H4 (cell line): Measurements from ENCODE around the gene ISG20. TPM values are rescaled to one million over a fixed set of nuclear protein-coding genes. Genes with fewer than 3 reads are reported as not detected.
"Not testable (repeated sequence)": the region's sequence is repeated elsewhere in the genome, so short reads cannot be mapped to it uniquely, and the experiment has no call there.

Experiments used
- DNase-seq: peaks from one replicate; pipeline ENCODE4 v3.0.0-alpha.2; 2015; ENCODE audit warnings: low spot score
- total RNA-seq: library from RNA; depleted of rRNA; stranded (reverse); fragments of >200 nt; shearing (Covaris generic); gene quantifications from 2 replicates; pipeline ENCODE4 v1.2.3, GENCODE V29; 2014

ISG20 gene
- total RNA-seq, 1 experiment from 2014 or later: 20.9 TPM

DNA sequence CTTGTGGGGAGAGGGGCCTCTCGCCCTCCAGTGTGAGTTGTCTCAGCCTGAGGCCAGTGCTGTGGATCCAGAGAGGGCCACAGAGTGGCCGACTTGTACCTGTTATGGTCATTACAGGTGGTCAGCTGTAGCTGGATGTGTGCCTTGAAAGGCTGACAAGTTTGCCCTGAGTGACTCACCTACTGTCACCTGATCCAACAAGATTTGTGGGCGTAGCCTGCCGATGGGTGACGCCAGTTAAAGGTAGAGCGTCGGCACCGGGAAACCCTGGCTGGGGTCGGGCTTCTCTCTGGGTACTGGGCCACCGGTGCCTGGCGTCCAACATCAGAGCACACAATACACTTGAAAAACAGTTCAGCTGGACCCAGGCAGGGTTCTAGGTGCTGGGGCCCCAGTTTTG is 2.8 kb upstream of the ISG20 start:
- DNase-seq: no peak

GRCh38 chr15:88636654-88637053 is 2.2 kb upstream of the ISG20 start:
- no peak for DNase-seq

GRCh38 chr15:88637436-88637835 is 1.4 kb upstream of the ISG20 start:
- DNase-seq: no peak

DNA sequence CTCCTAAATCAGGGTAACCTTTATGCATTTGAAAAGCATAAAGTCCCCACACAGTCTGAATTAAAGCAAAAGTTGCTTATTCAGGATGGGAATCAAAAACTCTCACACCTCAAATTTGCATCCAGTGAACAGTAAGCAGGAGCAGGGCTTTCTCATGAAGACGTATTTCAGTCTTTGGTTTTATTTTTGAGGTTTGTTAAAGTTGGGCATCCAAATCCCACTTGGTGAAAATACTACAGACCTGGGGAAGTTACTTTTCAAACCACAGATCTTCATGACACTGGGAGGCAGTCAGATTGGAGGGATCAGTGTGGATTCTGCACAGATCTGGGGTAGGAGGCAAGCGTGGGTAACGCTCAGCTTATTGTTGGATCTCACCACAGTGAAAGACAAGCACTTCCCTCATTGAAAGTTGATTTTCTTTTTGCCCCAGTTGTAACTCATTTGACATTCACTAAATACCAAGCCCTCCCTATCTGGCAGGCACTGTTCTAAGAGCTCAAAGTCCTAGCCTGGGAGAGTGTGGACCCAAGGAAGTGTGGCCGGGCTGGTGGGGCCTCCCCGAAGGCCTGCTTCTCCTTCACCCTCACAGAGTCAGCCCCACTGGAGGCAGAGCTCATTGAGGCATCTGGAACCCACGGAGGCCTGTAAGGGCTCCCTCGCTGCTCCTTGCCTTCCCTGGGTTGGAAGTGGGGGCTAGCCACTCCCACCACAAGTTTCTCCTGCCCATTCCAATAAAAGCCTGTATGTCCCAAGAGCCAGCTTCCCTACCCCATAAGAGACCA is 783 bp upstream of the ISG20 start:
- DNase-seq: no peak

DNA sequence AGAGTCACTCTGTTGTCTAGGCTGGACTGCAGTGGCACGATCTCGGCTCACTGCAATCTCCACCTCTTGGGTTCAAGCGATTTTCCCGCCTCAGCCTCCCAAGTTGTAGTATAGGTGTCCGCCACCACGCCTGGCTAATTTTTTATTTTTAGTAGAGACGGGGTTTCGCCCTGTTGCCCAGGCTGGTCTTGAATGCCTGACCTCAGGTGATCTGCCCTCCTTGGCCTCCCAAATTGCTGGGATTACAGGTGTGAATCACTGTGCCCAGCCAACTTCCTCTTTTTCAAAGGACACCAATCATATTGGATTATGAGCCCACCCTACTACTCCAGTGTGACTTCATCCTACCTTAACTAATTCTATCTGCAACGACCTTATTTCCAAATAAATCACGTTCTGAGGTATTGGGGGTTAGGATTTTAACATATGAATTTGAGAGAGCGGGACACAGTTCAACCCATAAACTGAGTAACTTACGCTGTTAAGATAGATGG is 3.2 kb downstream of the ISG20 start:
- DNase-seq: no peak

GRCh38 chr15:88642514-88642913 is 3.7 kb downstream of the ISG20 start:
- not testable (repeated sequence) for DNase-seq

GRCh38 chr15:88644741-88645140 is 5.9 kb downstream of the ISG20 start:
- DNase-seq: no peak

GRCh38 chr15:88645171-88646087 is 6.6 kb downstream of the ISG20 start:
- no peak for DNase-seq

DNA sequence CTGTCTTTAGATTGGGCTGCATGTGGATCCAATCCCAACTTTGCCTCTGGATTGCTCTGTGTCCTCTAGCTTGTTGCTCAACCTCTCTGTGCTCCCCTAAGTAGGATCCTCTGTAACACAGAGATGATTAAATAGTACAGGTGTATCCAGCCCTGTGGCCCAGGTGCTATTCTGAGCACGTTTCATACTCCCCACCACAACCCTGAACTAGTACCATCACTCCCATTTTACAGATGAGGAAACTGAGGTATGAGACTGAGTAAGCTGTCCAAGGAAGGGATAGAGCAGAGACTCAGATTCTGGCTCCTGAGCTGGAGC is 7.2 kb downstream of the ISG20 start:
- DNase-seq: no peak

- DNase-seq: no peak
Measured at GRCh38 chr15:88646951-88647350, 8.1 kb downstream of the ISG20 start.

- no peak for DNase-seq
Measured at GRCh38 chr15:88647351-88648105, 8.7 kb downstream of the ISG20 start.

GRCh38 chr15:88648357-88649214 is 9.8 kb downstream of the ISG20 start:
- DNase-seq: no peak

DNA sequence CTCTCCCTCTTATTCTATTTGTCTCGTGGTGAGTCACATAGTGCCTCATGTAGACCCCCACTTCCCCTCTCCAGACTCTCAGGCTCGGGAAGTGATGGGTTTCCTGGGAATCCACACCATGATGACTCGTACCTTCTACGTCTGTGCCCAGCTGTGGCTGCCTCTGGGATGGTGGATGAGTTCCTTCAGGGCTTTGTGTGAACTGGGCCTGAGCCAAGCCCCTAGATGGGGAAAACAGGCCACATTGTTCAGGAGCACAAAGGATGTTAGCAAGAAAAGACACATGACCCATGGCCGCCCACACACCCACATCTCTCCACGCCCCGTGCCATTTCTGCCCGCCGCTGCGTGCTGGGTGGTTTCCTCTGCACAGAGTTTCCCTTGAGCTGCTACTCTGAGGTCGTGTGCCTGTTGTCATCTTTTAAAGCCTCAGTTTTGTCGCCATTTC is 10.5 kb downstream of the ISG20 start:
- peak; percentile 76 for DNase-seq

DNA sequence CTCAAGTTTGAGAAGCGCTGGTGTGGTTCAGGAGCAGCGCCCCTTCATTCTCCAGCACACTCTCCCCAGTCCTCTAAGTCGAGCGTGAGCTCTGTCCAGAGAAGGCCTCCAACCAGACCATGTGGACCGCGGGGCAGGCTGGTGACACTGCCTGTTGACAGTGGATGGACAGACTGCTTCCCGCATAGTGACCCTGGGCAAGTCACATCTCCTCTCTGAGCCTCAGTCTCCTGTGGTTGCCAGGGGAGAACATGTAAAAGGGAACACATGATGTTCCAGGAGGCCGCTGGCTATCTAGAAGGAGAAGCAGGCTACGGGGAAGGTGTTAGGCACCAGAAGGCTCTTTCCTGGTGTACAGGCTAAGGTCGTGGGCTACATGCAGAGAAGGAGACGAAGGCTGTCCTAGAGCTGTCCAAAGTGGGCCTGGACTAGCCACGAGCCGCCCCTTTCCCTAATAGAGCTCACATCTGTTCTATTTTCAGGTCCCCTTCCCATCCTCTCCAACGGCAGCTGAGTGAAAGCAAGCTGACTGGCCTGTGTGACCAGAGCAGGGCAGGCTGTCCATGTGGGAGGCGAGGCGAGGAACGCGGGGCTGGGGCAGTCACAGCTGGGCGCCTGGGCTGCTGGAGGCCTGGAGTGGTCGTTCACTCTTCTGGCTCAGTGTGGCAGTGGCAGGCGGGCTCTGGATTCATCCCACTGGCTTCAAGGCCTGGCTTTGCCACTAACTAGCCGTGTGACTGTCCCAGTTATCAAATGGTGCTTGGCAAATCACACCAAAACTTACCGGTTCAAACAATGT is 11.1 kb downstream of the ISG20 start:
- DNase-seq: no peak

DNA sequence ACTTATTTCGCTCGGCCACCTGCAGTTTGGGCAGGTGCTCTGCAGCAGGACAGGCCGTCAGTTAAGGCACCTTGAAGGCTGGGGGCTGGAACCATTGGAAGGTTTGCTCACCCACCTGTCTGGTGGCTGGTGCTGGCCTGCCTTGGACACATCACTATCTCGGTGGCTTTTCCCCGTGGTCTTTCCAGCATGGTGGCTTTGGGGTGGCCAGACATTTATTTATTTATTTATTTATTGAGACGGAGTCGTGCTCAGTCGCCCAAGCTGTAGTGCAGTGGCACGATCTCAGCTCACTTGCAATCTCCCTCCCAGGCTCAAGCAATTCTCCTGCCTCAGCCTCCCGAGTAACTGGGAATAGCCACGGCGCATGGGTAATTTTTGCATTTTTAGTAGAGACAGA is 11.7 kb downstream of the ISG20 start:
- DNase-seq: no peak

DNA sequence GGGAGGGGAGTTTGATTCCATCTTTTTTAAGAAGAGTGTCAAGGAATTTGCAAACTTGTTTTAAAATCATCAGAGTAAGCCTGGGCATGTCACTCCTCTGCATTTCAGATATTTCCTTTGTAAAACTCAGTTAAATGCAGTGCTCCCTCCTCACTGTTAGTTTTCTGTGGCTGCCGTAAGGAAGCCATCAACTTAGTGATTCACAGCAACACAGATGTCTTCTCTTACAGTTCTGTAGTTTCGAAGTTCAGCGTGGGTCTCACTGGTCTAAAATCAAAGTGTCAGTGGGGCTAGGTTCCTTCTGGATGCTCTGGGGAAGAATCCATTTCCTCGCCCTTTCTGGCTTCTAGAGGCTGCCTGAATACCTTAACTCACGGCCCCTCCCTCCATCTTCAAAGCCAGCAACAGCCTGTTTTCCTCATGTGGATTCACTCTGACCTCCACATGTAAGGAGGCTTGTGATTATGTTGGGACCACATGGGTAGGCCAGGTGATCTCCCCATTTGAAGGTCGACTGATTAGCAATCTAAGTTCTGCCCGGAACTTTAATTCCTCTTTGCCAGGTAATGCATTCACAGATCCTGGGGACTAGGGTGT is 12.4 kb downstream of the ISG20 start:
- no peak for DNase-seq

DNA sequence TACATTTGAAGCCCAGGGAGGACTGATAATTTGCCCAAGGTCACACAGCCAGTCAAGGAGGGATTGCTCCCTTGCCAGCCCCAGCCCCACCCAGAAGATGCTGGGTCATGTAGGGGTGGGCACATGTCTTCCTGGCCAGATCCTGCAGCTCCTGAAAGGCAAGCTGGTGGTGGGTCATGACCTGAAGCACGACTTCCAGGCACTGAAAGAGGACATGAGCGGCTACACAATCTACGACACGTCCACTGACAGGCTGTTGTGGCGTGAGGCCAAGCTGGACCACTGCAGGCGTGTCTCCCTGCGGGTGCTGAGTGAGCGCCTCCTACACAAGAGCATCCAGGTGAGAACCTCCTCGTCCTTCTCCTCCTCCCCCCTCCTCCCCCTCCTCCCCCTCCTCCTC is 13.2 kb downstream of the ISG20 start:
- no peak for DNase-seq

- no peak for DNase-seq
Measured at GRCh38 chr15:88652456-88653199, 13.8 kb downstream of the ISG20 start.
